ENCODE measurements around the gene SLC39A3.

SLC39A3 gene

DNA sequence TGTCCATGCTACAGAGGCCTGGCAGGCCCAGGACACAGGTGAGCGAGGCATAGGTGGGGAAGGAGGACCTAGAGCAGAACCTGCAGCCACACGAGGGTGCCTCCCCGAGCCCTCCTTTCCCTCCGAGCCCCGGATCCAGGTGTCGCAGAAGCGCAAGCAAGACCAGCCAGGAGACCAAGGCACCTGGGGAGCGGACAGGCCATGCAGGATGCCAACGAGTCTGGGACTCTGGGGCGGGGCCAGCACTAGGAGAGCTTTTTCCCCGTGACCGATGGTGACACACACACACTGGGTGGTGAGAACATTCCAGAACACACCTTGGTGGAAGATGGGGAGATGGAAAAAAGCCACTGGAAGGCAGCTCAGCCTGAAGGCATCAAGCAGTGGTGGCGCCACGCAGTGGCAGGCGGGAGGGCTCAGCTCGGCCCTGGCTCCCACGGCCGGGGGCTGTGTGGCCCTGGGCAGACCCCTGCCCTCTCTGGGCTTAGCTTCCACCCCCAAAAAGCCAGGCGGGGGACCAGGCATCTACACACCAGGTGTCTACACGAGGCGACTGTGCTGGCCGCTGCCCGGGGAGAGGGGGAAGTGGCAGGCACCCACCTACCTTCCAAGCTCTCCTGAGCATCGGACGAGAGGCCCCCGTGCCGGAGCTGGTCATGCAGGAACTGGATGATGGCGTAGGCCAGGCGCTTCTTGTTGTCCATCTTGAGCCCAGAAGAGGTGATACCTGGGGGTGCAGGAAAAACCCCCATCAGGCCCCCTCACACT lies 28.7 kb upstream of the SLC39A3 start:
- no peak for DNase-seq

DNA sequence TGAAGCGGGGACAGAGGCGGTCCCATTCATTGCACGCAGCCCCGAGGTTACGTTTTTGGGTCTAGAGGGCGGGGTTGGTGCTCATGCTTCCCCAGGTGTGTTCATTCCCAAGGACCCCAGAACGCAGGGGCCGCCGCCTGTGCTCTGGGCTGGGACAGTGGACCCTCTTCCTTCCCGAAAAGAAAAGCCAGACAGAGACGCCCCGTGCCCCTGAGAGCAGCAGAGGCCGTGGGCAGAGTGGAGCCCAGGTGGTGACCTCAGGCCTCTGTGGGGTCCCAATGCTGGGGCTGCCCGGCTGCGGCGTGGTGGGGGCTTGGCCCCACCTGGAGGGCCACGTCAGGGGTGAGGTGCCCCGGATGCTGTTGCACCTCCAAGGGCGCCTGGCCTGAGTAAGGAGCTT lies 27.9 kb upstream of the SLC39A3 start:
- DNase-seq, result no peak

DNA sequence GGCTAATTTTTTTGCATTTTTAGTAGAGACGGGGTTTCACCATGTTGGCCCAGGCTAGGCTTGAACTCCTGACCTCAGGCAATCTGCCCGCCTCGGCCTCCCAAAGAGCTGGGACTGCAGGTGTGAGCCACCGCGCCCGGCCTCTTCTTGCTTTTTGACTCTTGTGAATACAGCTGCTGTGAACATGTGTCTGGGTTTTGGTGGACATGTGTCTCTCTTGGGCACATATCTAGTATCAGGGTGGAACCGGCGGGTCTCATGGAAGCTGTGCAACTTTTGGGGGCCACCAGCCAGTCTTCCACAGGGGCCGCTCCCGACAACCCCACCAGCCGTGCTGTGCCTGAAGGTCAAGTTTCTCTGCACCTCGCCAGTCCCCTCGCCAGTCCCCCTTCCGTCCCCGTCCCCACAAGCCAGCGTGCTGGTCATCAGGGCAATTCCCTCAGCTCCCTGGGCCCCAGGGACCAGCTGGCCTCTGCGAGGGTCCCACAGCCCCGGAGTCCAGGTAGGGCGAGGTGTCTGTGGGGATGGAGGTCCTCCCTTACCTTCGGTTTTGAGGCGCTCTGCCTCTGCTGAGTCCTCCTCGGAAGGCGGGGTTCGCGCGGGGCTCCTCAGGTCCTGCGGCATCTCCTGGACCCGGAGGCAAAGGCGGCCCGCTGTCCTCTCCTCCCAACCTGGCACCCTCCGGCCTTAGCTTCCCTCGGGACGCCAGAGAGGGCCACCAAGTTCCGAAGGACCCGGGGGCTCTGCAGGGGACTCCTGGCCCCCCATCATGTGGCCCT lies 27.0 kb upstream of the SLC39A3 start:
- DNase-seq, result no peak

DNA sequence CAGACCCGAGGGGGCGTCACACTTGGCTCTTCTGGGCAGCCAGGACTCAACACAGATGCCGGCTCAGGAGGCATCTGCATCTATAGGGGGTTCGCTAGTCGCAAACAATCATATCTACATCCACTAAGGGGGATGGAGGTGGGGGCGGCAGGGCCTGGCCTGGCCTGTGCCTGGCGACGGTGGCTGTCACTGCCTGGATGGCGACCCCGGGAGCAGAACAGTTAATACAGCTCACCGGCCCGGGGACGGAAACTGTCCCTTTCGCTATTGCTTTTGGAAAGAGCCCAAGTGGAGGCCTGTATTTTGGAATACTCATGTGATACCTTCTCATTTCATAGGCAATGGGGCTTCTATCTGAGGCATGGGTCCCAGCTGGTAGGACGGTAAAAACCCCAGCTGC lies 25.6 kb upstream of the SLC39A3 start:
- no peak for DNase-seq

DNA sequence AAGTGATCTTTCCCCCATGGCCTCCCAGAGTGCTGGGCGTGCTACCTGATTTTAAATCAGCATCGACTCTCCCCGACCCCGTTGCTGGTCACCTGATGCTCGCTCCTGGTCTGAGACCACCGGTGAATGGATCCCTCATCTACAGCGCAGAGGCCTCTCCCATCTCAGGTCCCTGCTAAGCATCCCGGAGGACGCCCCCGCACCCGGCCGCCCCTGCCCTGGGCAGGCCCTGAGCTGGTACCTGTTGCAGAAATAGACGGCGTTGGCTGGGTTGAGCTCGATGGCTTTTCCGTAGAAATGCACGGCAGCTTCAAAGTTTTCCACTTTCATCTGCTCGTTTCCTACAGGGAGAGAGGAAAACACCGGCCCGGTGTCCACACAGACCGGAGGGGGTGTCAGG lies 25.1 kb upstream of the SLC39A3 start:
- no peak for DNase-seq

DNA sequence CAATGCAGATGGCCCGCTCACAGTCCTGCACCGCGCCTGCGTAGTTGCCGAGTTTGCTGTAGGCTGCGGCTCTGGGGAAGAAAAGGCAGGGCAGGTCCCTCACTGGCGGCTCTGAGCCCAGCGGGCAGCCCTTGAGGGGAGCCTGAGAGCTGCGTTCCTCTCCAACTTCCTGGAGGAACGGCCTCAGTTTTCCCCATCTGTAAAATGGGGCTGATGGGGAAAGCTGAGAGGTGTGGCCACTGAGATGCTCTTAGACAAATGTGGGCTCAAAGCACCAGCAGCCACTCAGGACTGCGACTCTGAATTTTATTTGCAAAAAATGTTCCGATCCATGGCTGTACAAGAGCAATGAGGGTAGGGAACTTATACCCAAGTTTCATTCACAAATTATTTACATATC lies 23.9 kb upstream of the SLC39A3 start:
- no peak for DNase-seq

DNA sequence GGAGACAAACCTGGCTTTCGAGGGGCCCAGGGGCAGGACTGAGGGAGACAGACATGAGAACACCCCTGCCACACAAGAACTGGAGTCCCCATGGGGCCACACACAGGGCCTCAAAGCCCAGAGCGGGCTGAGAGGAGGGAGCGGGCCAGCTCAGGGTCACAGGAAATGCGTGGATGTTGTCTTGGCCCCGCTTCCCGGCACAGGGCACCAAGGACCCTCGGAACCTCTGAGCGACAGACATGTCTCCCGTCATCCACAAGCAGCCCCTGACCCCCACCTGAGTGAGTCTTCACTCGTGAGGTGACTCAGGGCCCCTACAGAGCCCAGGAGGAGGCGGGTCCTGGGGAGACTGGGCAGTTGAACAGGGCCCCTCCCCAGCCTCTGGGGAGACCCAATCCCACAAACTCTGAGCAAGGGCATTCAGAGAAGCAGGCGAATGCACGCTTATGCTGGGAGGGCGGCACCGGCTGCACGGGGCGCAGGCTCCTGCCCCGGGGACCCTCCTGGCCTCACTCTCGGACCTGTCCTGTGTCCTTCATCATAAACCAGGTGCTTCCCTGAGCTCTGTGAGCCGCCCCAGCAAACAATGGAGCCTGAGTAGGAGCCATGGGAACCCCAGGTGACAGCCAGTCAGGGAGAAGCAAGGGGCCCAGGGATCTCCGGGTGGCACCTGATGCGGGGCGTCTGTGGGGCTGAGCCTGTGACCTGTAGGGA lies 23.1 kb upstream of the SLC39A3 start:
- DNase-seq, result no peak

DNA sequence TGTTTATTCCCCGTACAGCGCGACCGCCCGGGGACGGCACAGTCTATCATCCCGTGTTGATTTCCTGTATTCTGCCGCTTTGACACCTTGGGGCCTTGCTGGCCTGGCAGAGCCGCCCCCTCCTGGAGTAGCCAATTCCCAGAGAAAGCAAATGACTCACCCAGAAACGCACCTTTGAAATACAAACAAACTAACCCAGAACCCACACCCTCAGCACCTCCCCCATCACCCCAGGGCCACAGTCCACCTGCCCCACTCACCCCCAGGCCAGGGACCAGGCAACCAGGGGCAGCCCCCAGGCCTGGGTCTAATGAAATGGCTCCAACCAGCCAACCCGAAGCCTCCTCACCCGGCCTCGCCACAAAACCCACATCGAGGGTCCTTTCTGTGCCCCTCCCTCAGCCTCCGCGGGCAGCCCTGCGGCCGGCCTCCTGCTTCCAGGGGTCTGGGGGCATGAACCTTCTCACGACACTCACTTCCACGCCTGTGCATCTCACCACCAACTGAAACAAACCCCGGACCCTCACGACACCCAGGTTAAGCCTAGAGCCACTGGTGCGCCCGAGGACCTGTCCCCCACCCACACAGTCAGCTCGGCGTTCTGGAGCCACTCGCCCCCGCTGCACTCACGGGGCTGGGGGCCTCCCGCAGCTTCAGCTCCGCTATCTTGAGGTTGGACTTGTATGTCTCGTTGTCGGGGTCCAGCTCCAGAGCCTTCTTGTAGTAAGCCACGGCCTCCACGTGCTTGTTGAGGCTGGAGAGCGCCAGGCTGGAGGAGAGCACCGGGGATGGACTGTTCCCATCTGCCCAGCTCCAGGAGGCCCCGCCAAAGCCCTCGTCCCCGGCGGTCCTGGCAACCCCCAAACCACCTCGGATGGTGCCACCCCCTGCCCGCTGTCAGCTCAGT lies 22.3 kb upstream of the SLC39A3 start:
- no peak for DNase-seq

DNA sequence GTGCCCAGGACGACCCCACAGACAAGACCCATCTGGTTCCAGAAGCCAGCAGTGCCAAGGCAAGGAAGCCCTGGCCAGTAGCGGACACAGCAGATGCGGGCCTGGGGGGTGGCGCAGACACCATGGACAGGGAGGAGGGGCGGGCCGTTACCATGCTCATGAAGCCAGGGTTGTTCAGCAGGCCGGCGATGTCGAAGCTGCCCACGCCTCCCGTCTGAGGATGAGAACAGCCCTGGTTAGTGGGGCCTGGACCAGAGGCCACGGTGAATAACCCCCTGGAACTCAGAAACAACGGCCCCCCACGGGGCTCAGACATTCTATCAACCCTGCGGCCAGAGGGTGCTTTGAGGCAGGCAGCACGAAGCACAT lies 21.5 kb upstream of the SLC39A3 start:
- DNase-seq, result no peak

DNA sequence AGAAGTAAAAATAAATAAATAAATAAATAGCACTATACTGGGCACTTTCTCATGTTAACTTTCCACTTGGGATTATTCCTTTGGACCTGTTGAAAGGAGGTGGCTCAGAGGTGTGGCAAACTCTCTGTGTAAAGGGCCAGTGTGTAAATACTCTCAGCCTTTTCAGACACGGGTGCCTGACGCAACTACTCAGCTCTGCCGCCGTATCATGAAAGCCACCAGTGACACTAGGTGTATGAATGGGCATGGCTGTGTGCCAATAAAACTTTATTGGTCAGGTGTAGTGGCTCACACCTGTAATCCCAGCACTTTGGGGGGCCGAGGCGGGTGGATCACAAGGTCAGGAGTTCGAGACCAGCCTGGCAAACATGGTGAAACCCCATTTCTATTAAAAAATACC lies 20.1 kb upstream of the SLC39A3 start:
- no peak for DNase-seq

DNA sequence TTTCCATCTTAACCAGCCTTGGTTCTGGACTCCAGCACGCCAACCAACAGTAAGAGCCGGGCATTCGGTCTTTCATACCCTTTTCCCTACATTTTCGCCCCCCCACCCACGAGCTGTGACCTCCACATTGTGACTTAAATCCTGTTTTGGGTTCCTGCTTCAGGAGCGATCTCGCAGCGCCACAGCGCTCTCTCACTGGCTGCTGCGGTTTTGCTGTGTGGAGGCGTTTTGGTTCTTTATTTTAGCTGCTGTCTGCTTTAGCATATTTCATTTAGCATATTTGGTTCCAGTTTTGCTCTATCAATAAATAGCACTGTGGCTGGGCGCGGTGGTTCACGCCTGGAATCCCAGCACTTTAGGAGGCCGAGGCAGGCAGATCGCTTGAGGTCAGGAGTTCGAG lies 19.5 kb upstream of the SLC39A3 start:
- DNase-seq, result no peak

DNA sequence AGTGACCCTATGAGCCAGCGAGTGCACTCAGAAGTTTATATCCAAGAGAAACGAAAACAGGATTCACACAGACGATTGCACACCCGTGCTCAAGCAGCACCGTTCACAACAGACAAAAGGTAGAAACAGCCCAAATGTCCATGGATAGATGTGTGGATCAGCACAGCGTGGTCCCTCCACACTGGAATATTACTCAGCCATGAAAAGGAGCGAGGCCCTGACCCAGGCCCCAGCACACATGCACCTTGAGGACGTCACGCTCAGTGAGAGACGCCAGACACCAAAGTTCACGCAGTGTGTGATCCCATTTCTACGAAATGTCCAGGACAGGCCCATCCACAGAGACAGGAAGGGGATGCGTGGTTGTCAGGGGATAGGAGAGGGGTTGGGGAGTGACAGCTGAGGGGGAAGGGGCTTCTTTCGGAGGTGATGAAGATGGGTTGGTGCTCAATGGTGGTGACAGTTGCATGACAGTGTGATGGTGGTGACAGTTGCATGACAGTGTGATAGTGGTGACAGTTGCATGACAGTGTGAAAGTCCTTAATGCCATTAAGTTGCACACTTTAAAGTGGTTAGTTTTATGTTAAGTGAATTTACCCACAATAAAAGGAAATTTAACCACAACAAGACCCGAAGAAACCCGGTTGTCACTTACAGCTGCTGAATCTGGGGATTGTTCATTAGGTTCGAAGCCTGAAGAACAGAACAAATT lies 18.9 kb upstream of the SLC39A3 start:
- DNase-seq, result no peak

DNA sequence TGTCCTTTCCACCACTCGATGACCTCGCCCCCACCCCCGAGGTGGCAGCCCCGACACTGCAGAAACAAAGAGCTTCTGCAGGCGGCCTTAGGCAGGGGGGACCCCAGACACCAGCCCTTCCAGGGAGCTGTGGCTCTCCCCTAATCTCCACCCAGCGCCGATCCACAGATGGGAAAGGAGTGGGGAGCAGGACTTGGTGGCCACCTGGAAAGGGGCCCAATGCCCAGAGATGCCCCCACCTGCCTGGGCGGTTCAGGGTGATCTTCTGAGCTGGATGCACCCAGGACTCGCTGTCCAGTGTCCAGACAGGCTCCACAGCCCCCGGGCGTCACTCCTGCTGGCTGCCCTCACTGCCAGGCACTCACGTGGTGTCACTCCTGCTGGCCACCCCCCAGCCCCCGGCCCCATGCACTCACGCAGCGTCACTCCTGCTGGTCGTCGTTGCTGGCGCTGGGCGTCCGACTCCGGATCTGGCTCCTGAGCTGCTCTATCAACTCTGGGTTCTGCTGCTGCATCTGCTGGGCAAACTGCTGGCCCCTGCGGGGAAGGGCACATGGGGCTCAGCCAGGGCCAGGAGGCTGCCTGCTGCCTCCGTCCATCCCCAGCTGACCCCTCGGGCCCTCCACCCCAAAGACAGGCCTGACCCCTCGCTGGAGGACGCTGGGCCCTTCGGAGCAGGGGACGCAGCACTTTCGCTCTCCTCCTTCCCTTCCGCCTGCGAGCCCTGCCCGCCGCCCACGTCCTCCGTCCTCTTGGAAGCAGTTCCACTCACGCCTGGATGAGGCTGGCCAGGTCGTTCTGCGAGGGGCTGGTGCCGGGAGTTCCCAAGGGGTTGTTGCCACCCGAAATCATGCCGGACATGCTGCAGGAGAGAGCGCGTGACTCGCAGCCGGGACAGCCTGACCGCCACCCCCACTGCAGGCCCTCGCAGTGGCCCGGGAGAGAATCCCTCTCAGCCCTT lies 17.4 kb upstream of the SLC39A3 start:
- DNase-seq, result no peak

DNA sequence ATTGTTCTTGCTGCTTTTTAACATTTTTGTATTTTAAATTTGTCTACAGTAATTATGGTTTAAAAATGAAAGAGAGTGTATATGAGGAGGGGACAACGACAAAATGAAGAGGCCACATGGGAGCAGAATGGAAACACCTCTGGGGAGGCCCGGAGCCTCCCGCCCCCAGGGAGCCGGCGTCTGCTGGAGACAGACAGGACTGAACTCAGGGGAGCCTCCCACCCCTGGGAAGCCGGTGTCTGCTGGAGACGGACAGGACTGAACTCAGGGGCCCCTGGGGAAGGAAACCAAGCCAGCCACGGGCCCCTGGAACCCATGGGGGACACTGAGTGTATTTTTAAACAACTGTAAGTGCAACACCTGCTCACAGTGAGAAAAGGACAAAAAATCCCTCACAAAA lies 16.7 kb upstream of the SLC39A3 start:
- DNase-seq, result no peak

DNA sequence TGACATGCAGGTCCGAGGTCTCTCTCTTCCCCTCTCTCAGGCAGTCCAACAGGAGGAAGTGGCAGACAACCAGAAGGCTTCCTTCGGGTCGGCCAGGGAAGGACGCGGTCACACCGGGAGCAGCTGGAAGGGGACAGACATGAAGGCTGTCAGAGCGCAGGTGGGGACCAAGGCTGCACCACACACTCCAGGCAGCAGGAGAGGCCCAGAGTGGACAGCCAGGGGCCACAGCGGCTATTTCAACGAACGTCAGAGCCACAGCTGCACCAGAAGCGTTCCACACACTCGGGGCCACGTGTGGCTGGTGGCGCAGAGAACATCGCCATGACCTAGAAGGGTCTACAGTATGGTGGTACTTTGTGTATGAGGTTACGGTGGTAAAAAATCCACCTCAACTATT lies 16.0 kb upstream of the SLC39A3 start:
- DNase-seq, result no peak

DNA sequence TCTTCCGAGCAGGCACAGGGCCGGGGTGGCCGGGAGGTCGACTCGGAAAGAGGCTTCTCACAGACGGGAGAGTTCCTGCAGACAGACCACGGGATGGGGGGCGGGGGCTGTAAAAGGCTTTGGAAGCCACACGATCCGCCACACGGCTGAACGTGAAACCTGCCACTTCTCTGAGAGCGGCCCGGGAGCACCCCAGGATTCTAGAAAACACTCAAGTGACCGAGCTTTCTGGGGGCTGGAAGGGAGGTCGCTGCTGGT lies 15.6 kb upstream of the SLC39A3 start:
- no peak for DNase-seq

DNA sequence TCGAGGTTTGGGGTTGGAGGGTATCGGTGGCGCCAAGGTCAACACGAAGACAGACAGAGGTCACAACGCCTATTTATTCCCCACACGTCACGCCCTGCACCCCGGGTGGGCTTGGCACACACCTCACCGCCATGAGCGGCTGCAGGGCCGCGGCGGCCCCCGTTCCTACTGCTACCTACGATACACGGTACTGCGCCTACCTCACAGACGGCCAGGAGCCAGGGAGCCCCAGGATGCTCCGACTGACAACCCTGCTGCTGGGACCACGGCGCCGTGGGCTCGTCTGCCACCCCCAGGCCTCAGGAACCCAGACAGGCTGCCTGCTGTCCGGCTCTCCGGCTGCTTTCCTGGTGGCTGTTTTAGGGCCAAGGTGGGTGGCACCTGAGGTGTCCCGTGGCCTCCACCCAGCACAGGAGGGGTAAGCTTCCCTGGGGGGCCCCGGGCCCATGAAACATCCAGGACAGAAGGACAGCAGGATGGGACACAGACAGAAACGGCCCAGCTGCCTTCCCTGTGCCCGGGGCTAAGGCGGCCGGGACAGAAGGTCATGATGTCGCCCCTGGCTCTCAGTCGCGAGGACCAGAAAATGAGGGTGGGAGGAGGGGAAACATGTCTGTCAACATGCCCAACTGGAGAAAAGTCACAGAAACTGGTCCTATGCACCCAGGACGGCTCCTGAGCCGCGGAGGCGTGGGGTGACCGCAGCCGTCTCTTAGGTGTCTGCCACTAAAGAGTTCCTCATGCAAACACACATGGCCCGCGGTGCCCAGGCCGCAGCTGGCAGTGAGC lies 15.0 kb upstream of the SLC39A3 start:
- no peak for DNase-seq

DNA sequence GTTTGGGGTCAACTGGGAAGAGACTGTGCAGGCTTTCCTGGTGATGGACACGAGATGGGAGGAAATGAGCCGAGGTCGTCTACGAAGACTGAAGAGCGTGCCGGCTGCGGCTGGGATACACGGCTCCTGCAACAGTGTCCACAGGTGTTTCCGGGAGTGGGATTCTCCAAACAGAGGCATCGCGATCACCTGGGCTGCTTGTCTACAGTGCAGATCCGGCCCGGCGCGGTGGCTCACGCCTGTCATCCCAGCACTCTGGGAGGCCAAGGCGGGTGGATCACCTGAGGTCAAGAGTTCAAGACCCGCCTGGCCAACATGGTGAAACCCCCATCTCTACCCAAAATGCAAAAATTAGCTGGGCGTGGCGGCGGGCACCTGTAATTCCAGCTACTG lies 11.6 kb upstream of the SLC39A3 start:
- no peak for DNase-seq

DNA sequence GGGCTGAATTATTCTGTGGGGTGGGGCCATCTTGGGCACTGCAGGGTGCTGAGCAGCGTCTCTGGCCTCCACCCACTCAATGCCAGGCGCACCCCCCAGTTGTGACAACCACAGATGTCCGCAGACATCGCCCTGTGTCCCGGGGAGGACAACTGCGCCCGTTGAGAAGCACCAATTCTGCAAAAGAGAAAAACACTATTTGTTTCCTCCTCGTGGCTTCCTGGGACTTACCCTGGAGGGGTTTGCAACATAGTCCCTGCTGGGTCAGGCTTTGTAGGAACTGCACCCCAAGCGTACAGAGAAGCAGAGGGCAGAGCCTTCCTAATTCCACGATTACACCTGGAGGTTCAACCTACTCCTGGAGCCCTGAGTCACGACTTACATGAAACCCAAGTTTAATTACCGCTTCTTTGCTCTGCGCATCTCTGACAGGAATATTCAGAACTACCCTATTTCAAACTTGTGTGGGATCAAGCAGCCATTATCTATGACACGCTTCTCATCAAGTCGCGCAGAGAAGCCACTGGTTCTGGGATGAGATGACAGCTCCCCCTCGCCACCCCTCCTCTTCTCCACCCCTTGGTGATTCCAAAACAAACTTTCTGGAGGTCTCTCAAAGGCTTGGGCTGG lies 11.1 kb upstream of the SLC39A3 start:
- DNase-seq, result no peak

DNA sequence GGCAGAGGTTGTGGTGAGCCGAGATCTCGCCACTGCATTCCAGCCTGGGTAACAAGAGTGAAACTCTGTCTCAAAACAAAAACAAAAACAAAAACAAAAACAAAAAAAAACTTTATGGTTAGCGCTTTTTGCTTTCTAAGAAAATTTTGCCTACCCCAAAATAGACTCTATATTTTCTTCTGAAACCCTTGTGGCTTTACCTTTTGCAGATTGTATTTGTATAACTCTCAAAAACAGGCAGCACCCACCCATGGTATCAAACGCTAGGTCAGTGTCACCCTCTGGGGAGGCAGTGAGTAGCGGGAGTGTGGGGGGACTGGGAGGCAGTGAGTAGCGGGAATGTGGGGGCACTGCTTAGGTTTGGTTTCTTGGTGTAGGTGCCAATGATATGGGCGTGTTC lies 7.5 kb upstream of the SLC39A3 start:
- no peak for DNase-seq

All from fibroblast of upper back skin (primary cell).